Measurements from ENCODE around the gene ARHGAP24.

The ARHGAP24 gene

GRCh38 chr4:85862896-85863295 is 387.9 kb downstream of the ARHGAP24 start:
- Histone ChIP-seq H3K27me3 (replicated peaks in 2 of 5; ENCODE audit: control insufficient read depth in 4 of 5, insufficient read depth in 5 of 5, low read length in 4 of 5) (no peaks in the 10 kb centered on the region), H3K27ac (ENCODE audit: insufficient read depth in 1 of 2, low read depth in 1 of 2, low read length in 2 of 2, poor library complexity in 1 of 2, severe bottlenecking in 2 of 2) (no peak overlapping the region), H3K36me3 (ENCODE audit: control insufficient read depth in 4 of 4, insufficient read depth in 4 of 4, low read length in 3 of 4) (no peaks in the 10 kb centered on the region), H3K4me3 (ENCODE audit: control insufficient read depth in 1 of 7, extremely low read depth in 1 of 7, insufficient read depth in 4 of 7, low read depth in 2 of 7, low read length in 6 of 7) (no peak overlapping the region), H3K4me1 (ENCODE audit: control extremely low read depth in 1 of 4, control insufficient read depth in 4 of 4, insufficient read depth in 4 of 4, low read length in 3 of 4) (peaks cover 0 to 6% (median 0%) of the 10 kb centered on the region in 4 experiments), H3K9me3 (ENCODE audit: control extremely low read depth in 1 of 5, control insufficient read depth in 4 of 5, insufficient read depth in 2 of 5, low read depth in 1 of 5, low read length in 4 of 5) (no peaks in the 10 kb centered on the region)
- 100% methylated on average over 2 of the region's 4 CpGs for WGBS (ENCODE audit: insufficient coverage)
- ChIA-PET CTCF (no interaction called here), POLR2A (no interaction called here)
- DNase-seq: peak in 1 of 3 donors; percentile 8

DNA sequence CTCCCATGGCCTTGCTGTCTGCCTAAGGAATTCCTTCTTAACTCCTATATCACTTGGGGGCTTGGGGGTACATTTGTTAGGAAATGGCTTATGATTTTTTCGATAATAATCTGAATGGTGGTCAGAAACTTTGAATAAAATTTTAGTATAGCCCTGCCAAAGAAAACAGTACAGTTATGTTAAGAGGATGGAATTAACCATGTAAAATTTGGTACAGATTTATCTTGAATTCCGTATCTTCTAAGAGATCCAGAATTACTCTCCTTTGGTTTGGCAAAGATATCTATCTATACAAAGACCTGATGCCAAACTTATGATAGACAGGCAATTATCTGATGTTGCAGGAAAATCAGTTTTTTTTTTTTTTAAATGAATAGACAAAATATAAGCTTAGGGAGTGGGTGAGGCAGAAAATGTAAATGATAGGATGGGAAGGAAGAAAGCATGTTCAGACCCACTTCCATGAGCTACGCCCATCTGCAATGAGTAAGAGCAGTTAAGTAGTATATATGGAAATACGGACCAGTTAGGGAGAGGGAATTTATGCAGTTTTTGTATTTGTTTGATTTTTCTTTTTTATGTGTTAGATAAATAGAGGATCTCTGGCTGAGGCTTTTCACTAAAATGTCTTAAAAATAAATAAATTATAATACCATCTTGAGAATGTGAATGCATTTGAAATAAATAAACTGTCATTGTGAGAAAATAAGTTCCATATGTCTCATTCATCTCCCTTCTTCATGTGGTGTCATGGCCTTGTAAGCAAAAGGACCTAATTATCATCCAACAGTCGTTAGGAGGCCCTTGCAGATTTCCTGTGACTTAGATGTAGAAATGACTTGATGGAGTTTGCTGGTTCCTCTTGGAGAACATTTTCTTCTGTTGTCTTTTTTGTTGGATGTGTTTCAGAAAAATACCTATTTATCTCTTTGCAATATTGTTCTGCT is 389.6 kb downstream of the ARHGAP24 start:
- no peak overlapping the region for H3K27ac ChIP-seq (ENCODE audit: insufficient read depth in 1 of 2, low read depth in 1 of 2, low read length in 2 of 2, poor library complexity in 1 of 2, severe bottlenecking in 2 of 2)
- CTCF ChIA-PET: interaction anchor here (0.6 to 0.7 kb wide), 2 partner anchors 21 to 1414 kb away, joined by 3 read pairs; no protein-coding TSS in a partner anchor
- WGBS (ENCODE audit: insufficient coverage): 100% methylated on average over 1 of the region's 5 CpGs
- no peak overlapping the region for H3K4me3 ChIP-seq (ENCODE audit: control insufficient read depth in 1 of 7, extremely low read depth in 1 of 7, insufficient read depth in 4 of 7, low read depth in 2 of 7, low read length in 6 of 7)
- no peaks in the 10 kb centered on the region for H3K9me3 ChIP-seq (ENCODE audit: control extremely low read depth in 1 of 5, control insufficient read depth in 4 of 5, insufficient read depth in 2 of 5, low read depth in 1 of 5, low read length in 4 of 5)
- POLR2A ChIA-PET: no interaction called here
- H3K27me3 ChIP-seq (replicated peaks in 2 of 5; ENCODE audit: control insufficient read depth in 4 of 5, insufficient read depth in 5 of 5, low read length in 4 of 5): no peaks in the 10 kb centered on the region
- H3K36me3 ChIP-seq (ENCODE audit: control insufficient read depth in 4 of 4, insufficient read depth in 4 of 4, low read length in 3 of 4): no peaks in the 10 kb centered on the region
- peaks cover 0 to 6% (median 0%) of the 10 kb centered on the region in 4 experiments for H3K4me1 ChIP-seq (ENCODE audit: control extremely low read depth in 1 of 4, control insufficient read depth in 4 of 4, insufficient read depth in 4 of 4, low read length in 3 of 4)
- DNase-seq: no peak

DNA sequence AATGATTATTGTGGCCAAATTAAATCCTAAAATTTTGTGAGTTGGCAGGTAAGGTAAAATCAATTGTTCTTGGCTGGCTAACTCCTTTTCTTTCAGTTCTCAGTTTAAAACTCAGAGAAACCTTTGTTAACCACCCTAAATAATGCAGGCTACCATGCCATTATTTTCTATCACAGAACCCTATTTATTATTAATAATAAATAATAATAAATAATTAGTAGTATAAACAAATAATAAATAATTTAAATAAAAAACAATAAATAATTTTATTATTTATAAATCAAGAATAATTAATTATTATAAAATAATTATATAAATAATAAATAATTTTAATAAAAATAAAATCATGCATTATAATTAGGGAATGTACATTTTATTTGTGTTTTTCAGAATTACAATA is 390.3 kb downstream of the ARHGAP24 start:
- Histone ChIP-seq H3K27me3 (replicated peaks in 2 of 5; ENCODE audit: control insufficient read depth in 4 of 5, insufficient read depth in 5 of 5, low read length in 4 of 5) (no peaks in the 10 kb centered on the region), H3K36me3 (ENCODE audit: control insufficient read depth in 4 of 4, insufficient read depth in 4 of 4, low read length in 3 of 4) (no peaks in the 10 kb centered on the region), H3K4me3 (ENCODE audit: control insufficient read depth in 1 of 7, extremely low read depth in 1 of 7, insufficient read depth in 4 of 7, low read depth in 2 of 7, low read length in 6 of 7) (no peak overlapping the region), H3K9me3 (ENCODE audit: control extremely low read depth in 1 of 5, control insufficient read depth in 4 of 5, insufficient read depth in 2 of 5, low read depth in 1 of 5, low read length in 4 of 5) (no peaks in the 10 kb centered on the region), H3K4me1 (ENCODE audit: control extremely low read depth in 1 of 4, control insufficient read depth in 4 of 4, insufficient read depth in 4 of 4, low read length in 3 of 4) (peaks cover 0 to 6% (median 0%) of the 10 kb centered on the region in 4 experiments), H3K27ac (ENCODE audit: insufficient read depth in 1 of 2, low read depth in 1 of 2, low read length in 2 of 2, poor library complexity in 1 of 2, severe bottlenecking in 2 of 2) (no peak overlapping the region)
- POLR2A ChIA-PET: no interaction called here
- CTCF ChIA-PET: interaction anchor here (0.7 kb wide), 1 partner anchor 1413 kb away, joined by 3 read pairs; no protein-coding TSS in a partner anchor
- no peak for DNase-seq

- H3K36me3 ChIP-seq (ENCODE audit: control insufficient read depth in 4 of 4, insufficient read depth in 4 of 4, low read length in 3 of 4): no peaks in the 10 kb centered on the region
- no peaks in the 10 kb centered on the region for H3K27me3 ChIP-seq (replicated peaks in 2 of 5; ENCODE audit: control insufficient read depth in 4 of 5, insufficient read depth in 5 of 5, low read length in 4 of 5)
- no peak overlapping the region for H3K27ac ChIP-seq (ENCODE audit: insufficient read depth in 1 of 2, low read depth in 1 of 2, low read length in 2 of 2, poor library complexity in 1 of 2, severe bottlenecking in 2 of 2)
- no peak for DNase-seq
- peaks cover 0 to 3% (median 0%) of the 10 kb centered on the region in 4 experiments for H3K4me1 ChIP-seq (ENCODE audit: control extremely low read depth in 1 of 4, control insufficient read depth in 4 of 4, insufficient read depth in 4 of 4, low read length in 3 of 4)
- H3K9me3 ChIP-seq (ENCODE audit: control extremely low read depth in 1 of 5, control insufficient read depth in 4 of 5, insufficient read depth in 2 of 5, low read depth in 1 of 5, low read length in 4 of 5): no peaks in the 10 kb centered on the region
- CTCF ChIA-PET: no interaction called here
- POLR2A ChIA-PET: no interaction called here
- no peak overlapping the region for H3K4me3 ChIP-seq (ENCODE audit: control insufficient read depth in 1 of 7, extremely low read depth in 1 of 7, insufficient read depth in 4 of 7, low read depth in 2 of 7, low read length in 6 of 7)
- no CpG with 5 or more reads among the region's 1 CpG for WGBS (ENCODE audit: insufficient coverage)
Observed at GRCh38 chr4:85866508-85866907, 391.6 kb downstream of the ARHGAP24 start.

- no peak for DNase-seq
- ChIA-PET CTCF (no interaction called here), POLR2A (no interaction called here)
- Histone ChIP-seq H3K4me3 (ENCODE audit: control insufficient read depth in 1 of 7, extremely low read depth in 1 of 7, insufficient read depth in 4 of 7, low read depth in 2 of 7, low read length in 6 of 7) (no peak overlapping the region), H3K27ac (ENCODE audit: insufficient read depth in 1 of 2, low read depth in 1 of 2, low read length in 2 of 2, poor library complexity in 1 of 2, severe bottlenecking in 2 of 2) (no peak overlapping the region), H3K9me3 (ENCODE audit: control extremely low read depth in 1 of 5, control insufficient read depth in 4 of 5, insufficient read depth in 2 of 5, low read depth in 1 of 5, low read length in 4 of 5) (no peaks in the 10 kb centered on the region), H3K27me3 (replicated peaks in 2 of 5; ENCODE audit: control insufficient read depth in 4 of 5, insufficient read depth in 5 of 5, low read length in 4 of 5) (no peaks in the 10 kb centered on the region), H3K4me1 (ENCODE audit: control extremely low read depth in 1 of 4, control insufficient read depth in 4 of 4, insufficient read depth in 4 of 4, low read length in 3 of 4) (peaks cover 0 to under 1% (median 0%) of the 10 kb centered on the region in 4 experiments), H3K36me3 (ENCODE audit: control insufficient read depth in 4 of 4, insufficient read depth in 4 of 4, low read length in 3 of 4) (no peaks in the 10 kb centered on the region)
- WGBS (ENCODE audit: insufficient coverage): no CpG with 5 or more reads among the region's 1 CpG
Observed at GRCh38 chr4:85867271-85867670, 392.3 kb downstream of the ARHGAP24 start.

GRCh38 chr4:85869181-85869580 is 394.2 kb downstream of the ARHGAP24 start:
- H3K36me3 ChIP-seq (ENCODE audit: control insufficient read depth in 4 of 4, insufficient read depth in 4 of 4, low read length in 3 of 4): no peaks in the 10 kb centered on the region
- CTCF ChIA-PET: no interaction called here
- H3K4me3 ChIP-seq (ENCODE audit: control insufficient read depth in 1 of 7, extremely low read depth in 1 of 7, insufficient read depth in 4 of 7, low read depth in 2 of 7, low read length in 6 of 7): no peak overlapping the region
- no peak for DNase-seq
- H3K27me3 ChIP-seq (replicated peaks in 2 of 5; ENCODE audit: control insufficient read depth in 4 of 5, insufficient read depth in 5 of 5, low read length in 4 of 5): no peaks in the 10 kb centered on the region
- POLR2A ChIA-PET: no interaction called here
- no peak overlapping the region for H3K27ac ChIP-seq (ENCODE audit: insufficient read depth in 1 of 2, low read depth in 1 of 2, low read length in 2 of 2, poor library complexity in 1 of 2, severe bottlenecking in 2 of 2)
- WGBS (ENCODE audit: insufficient coverage): no CpG with 5 or more reads among the region's 5 CpGs
- no peaks in the 10 kb centered on the region for H3K4me1 ChIP-seq (ENCODE audit: control extremely low read depth in 1 of 4, control insufficient read depth in 4 of 4, insufficient read depth in 4 of 4, low read length in 3 of 4)
- no peaks in the 10 kb centered on the region for H3K9me3 ChIP-seq (ENCODE audit: control extremely low read depth in 1 of 5, control insufficient read depth in 4 of 5, insufficient read depth in 2 of 5, low read depth in 1 of 5, low read length in 4 of 5)

- H3K4me1 ChIP-seq (ENCODE audit: control extremely low read depth in 1 of 4, control insufficient read depth in 4 of 4, insufficient read depth in 4 of 4, low read length in 3 of 4): no peaks in the 10 kb centered on the region
- WGBS (ENCODE audit: insufficient coverage): no CpG with 5 or more reads among the region's 2 CpGs
- no peak overlapping the region for H3K4me3 ChIP-seq (ENCODE audit: control insufficient read depth in 1 of 7, extremely low read depth in 1 of 7, insufficient read depth in 4 of 7, low read depth in 2 of 7, low read length in 6 of 7)
- no peak for DNase-seq
- H3K9me3 ChIP-seq (ENCODE audit: control extremely low read depth in 1 of 5, control insufficient read depth in 4 of 5, insufficient read depth in 2 of 5, low read depth in 1 of 5, low read length in 4 of 5): no peaks in the 10 kb centered on the region
- H3K27ac ChIP-seq (ENCODE audit: insufficient read depth in 1 of 2, low read depth in 1 of 2, low read length in 2 of 2, poor library complexity in 1 of 2, severe bottlenecking in 2 of 2): no peak overlapping the region
- no peaks in the 10 kb centered on the region for H3K36me3 ChIP-seq (ENCODE audit: control insufficient read depth in 4 of 4, insufficient read depth in 4 of 4, low read length in 3 of 4)
- POLR2A ChIA-PET: no interaction called here
- CTCF ChIA-PET: no interaction called here
- H3K27me3 ChIP-seq (replicated peaks in 2 of 5; ENCODE audit: control insufficient read depth in 4 of 5, insufficient read depth in 5 of 5, low read length in 4 of 5): no peaks in the 10 kb centered on the region
Observed at GRCh38 chr4:85870298-85871083, 395.5 kb downstream of the ARHGAP24 start.

Measured in common myeloid progenitor, CD34-positive (primary cell).